ENCODE results near the gene GRM1.

DNA sequence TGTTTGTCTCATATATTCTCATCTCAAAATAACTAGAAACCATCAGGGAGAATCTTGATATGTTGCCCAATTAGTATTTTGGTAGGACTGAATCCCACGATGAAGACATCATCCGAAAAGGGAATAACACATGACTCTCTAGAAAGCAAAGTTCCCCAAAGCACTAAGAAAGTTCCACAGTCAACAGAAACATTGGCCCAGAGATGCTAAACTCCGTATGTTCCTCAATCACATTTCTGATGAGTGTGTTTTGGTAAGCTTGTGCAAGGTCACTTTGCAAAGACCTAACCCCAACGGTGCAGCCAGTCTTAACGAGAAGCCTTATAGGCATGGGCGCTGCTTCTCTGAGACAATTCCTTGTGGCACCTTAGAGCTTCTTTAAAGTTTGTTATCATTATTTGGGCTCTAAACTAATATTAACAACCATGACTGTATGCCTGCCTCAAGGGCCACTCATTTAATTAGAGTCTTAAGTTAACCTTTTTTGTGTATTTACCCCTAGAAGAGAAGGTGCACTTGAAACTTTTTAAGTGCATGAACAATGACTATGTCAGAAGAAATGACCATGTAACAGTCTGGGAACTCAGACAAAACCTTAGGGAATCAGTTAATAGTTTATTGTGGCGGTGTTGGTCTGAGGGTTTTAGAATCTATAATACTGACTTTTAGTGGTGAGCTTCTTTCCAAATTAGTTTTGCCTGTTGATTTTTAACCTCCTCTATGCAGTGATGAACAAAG is 312.8 kb downstream of the GRM1 start:
- TF ChIP-seq, protein P1, sequence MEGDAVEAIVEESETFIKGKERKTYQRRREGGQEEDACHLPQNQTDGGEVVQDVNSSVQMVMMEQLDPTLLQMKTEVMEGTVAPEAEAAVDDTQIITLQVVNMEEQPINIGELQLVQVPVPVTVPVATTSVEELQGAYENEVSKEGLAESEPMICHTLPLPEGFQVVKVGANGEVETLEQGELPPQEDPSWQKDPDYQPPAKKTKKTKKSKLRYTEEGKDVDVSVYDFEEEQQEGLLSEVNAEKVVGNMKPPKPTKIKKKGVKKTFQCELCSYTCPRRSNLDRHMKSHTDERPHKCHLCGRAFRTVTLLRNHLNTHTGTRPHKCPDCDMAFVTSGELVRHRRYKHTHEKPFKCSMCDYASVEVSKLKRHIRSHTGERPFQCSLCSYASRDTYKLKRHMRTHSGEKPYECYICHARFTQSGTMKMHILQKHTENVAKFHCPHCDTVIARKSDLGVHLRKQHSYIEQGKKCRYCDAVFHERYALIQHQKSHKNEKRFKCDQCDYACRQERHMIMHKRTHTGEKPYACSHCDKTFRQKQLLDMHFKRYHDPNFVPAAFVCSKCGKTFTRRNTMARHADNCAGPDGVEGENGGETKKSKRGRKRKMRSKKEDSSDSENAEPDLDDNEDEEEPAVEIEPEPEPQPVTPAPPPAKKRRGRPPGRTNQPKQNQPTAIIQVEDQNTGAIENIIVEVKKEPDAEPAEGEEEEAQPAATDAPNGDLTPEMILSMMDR (IDR thresholded peaks at IDR 0.05) = no peak
- TF ChIP-seq EZH2 (IDR thresholded peaks at IDR 0.05; ENCODE audit: borderline replicate concordance, insufficient read depth, low read depth, low read length, poor library complexity, severe bottlenecking) = no peak

Measured in B cell (primary cell).